ENCODE measurements around the gene ACKR2. TPM values are rescaled to one million over a fixed set of nuclear protein-coding genes. Genes with fewer than 3 reads are reported as not detected.

ACKR2 gene
- total RNA-seq, 4 donors from 2014 or later = 5.6 to 15.3 (median 10.7) TPM

GRCh38 chr3:42846685-42847522, 37.7 kb downstream of the ACKR2 start:
- Histone ChIP-seq H3K9me3 (no peaks in the 10 kb centered on the region), H3K4me1 (peaks cover 5 to 21% of the 10 kb centered on the region in 2 donors), H3K27ac (peak overlapping the region; percentile 11 to 44 (median 32)), H3K36me3 (no peaks in the 10 kb centered on the region), H3K4me3 (replicated peaks in 1 of 3) (no peak overlapping the region), H3K27me3 (no peaks in the 10 kb centered on the region)
- no peak for DNase-seq
- intact Hi-C loops (cut with DNase I) = no loop called here
- no peak for TF ChIP-seq POLR2A (IDR thresholded peaks at IDR 0.05)
- TF ChIP-seq CTCF (IDR thresholded peaks at IDR 0.05) = no peak
- WGBS, 2 donors = 56 to 63% methylated on average over 5 of the region's 5 CpGs

- Histone ChIP-seq H3K4me1 (peaks cover 5 to 22% of the 10 kb centered on the region in 2 donors), H3K27ac (peak overlapping the region; percentile 11 to 44 (median 32)), H3K9me3 (no peaks in the 10 kb centered on the region), H3K36me3 (no peaks in the 10 kb centered on the region), H3K27me3 (no peaks in the 10 kb centered on the region), H3K4me3 (replicated peaks in 1 of 3) (no peak overlapping the region)
- intact Hi-C loops (cut with DNase I) = no loop called here
- 57 to 58% methylated on average over 4 of the region's 4 CpGs for WGBS, 2 donors
- no peak for TF ChIP-seq CTCF (IDR thresholded peaks at IDR 0.05)
- TF ChIP-seq POLR2A (IDR thresholded peaks at IDR 0.05) = no peak
- peak; percentile 13 to 20 for DNase-seq
Observed at GRCh38 chr3:42847731-42848130, 38.5 kb downstream of the ACKR2 start.

- TF ChIP-seq POLR2A (IDR thresholded peaks at IDR 0.05) = no peak
- TF ChIP-seq CTCF (IDR thresholded peaks at IDR 0.05) = no peak
- no peaks in the 10 kb centered on the region for H3K9me3 ChIP-seq
- H3K36me3 ChIP-seq = no peaks in the 10 kb centered on the region
- no peak overlapping the region for H3K4me3 ChIP-seq (replicated peaks in 1 of 3)
- peaks cover 5 to 26% of the 10 kb centered on the region in 2 donors for H3K4me1 ChIP-seq
- 96 to 97% methylated on average over 7 of the region's 7 CpGs for WGBS, 2 donors
- intact Hi-C loops (cut with DNase I) = no loop called here
- H3K27ac ChIP-seq = no peak overlapping the region
- no peak for DNase-seq
- no peaks in the 10 kb centered on the region for H3K27me3 ChIP-seq
Observed at GRCh38 chr3:42849017-42849416, 39.8 kb downstream of the ACKR2 start.

GRCh38 chr3:42850263-42850662, 41.0 kb downstream of the ACKR2 start:
- WGBS, 2 donors = 93 to 96% methylated on average over 3 of the region's 3 CpGs
- DNase-seq = no peak
- intact Hi-C loops (cut with DNase I) = no loop called here
- Histone ChIP-seq H3K27me3 (no peaks in the 10 kb centered on the region), H3K9me3 (no peaks in the 10 kb centered on the region), H3K27ac (peak overlapping the region in 1 of 3 donors; percentile 53), H3K4me3 (replicated peaks in 1 of 3) (no peak overlapping the region), H3K4me1 (peaks cover 0 to 22% of the 10 kb centered on the region in 2 donors), H3K36me3 (no peaks in the 10 kb centered on the region)
- no peak for TF ChIP-seq CTCF (IDR thresholded peaks at IDR 0.05)
- TF ChIP-seq POLR2A (IDR thresholded peaks at IDR 0.05) = no peak

- H3K9me3 ChIP-seq = no peaks in the 10 kb centered on the region
Observed at GRCh38 chr3:42851228-42851834, 42.1 kb downstream of the ACKR2 start.

More at GRCh38 chr3:42851228-42851834, 42.1 kb downstream of the ACKR2 start:
- Histone ChIP-seq H3K4me1 (peaks cover 0 to 19% of the 10 kb centered on the region in 2 donors), H3K36me3 (no peaks in the 10 kb centered on the region), H3K4me3 (replicated peaks in 1 of 3) (no peak overlapping the region), H3K27ac (peak overlapping the region in 2 of 3 donors; percentile 10 to 53), H3K27me3 (no peaks in the 10 kb centered on the region)
- no peak for DNase-seq
- intact Hi-C loops (cut with DNase I) = no loop called here
- TF ChIP-seq POLR2A (IDR thresholded peaks at IDR 0.05) (peak in 1 of 2 donors; percentile 18), CTCF (IDR thresholded peaks at IDR 0.05) (no peak)
- WGBS, 2 donors = 80 to 86% methylated on average over 6 of the region's 6 CpGs

Data from thyroid gland (tissue), 4 donors.